Erythroblast (primary cell): ENCODE measurements around the gene NDUFV2.
"Not testable (repeated sequence)": the region's sequence is repeated elsewhere in the genome, so short reads cannot be mapped to it uniquely, and the experiment has no call there.

Experiments
- DNase-seq, 2 experiments: peaks; one replicate each; lab custom pipeline; 2025; lab: John Stamatoyannopoulos, UW
- GATA1 ChIP-seq: IDR thresholded peaks from 2 replicates; pipeline ENCODE4 v1.6.1; 2011; ENCODE audit warnings: low read depth, mild to moderate bottlenecking, control low read depth, low read length, moderate library complexity
- POLR2A ChIP-seq: IDR thresholded peaks from 2 replicates; pipeline ENCODE4 v1.6.1; 2011; ENCODE audit warnings: mild to moderate bottlenecking, low read length

Gene NDUFV2

GRCh38 chr18:9137168-9138066 lies 34.9 kb downstream of the NDUFV2 start:
- TF ChIP-seq POLR2A (no peak), GATA1 (no peak)
- DNase-seq, result peak; percentile 88 to 92

- TF ChIP-seq GATA1 (no peak), POLR2A (no peak)
- no peak for DNase-seq
Observed at GRCh38 chr18:9139400-9140039, 37.0 kb downstream of the NDUFV2 start.

- no peak for DNase-seq
- no peak for TF ChIP-seq POLR2A
- no peak for TF ChIP-seq GATA1
Observed at GRCh38 chr18:9140381-9140780, 37.9 kb downstream of the NDUFV2 start.

- TF ChIP-seq GATA1 (no peak), POLR2A (no peak)
- no peak for DNase-seq
Observed at GRCh38 chr18:9140984-9141383, 38.5 kb downstream of the NDUFV2 start.

DNA sequence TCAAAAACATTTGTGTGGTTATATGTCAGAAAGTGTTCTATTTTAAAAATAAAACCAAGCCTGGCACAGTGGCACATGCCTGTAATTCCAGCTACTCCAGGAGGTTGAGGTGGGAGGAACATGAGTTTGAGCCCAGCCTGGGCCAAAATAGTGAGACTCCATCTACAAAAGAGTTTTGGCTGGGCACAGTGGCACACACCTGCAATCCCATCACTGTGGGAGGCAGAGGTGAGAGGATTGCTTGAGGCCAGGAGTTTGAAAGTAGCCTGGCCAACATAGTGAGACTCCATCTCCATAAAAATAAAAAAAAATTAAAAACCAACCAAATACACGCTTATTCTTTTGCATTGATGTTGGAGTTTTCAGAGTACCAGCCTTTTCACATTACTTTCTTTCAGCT lies 43.7 kb downstream of the NDUFV2 start:
- no peak for DNase-seq
- no peak for TF ChIP-seq POLR2A
- no peak for TF ChIP-seq GATA1

DNA sequence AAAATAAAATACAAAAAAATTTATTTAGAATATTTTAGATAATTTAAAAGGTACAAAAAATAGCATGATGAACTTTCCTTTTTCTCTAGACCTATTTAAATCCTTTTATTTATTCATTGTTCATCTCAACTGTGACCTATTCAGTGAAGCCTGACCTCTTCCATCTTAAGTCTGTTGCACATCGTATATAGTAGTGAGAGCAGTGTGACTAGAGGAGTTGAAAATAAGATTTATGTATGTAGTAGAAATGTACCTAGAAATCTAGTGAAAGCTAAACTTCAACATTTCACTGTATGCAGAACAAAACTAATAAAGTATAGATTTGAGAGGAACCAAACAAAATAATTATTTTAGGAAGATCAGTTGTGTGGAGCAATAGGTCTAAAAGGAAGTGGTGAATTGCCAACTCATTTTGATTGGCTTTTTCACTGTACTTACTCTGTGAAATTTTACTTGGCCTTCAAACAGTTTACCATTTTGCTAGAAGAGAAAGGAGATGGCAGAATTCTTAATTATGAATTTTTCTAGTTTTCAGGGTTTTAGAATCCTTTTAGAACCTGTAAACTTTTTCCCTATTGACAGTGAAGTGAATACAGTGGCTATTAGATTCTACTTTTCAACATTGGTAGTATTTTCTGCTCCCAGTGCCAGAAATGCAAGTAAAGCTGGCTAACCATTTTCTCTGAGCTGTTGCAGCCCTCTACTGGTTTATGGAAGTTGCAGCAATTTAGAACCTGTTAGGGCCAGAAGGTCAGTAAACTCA lies 45.1 kb downstream of the NDUFV2 start:
- DNase-seq, result peak; percentile 79 to 83
- TF ChIP-seq POLR2A (no peak), GATA1 (no peak)

- TF ChIP-seq POLR2A, result no peak
- no peak for DNase-seq
Observed at GRCh38 chr18:9148203-9148552, 45.7 kb downstream of the NDUFV2 start.

DNA sequence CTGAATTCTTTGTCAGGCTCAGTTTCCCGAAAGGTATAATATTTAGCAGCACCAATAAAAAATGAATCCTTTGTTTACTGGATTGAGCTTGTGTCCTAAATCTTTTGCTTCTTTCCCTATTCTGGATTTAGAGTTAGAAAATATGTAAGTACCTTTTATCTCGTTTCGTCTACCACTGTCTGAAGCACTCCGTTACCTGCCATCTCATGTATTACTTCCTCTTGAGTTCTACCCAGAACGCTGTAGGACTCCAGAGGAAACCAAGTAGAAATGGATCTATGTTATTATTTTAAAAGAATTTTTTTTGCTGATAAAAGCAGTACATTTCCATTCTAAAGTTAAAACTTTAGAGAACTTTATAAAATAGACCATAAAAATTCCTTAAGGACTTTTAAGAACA lies 47.6 kb downstream of the NDUFV2 start:
- no peak for DNase-seq
- no peak for TF ChIP-seq GATA1
- TF ChIP-seq POLR2A, result no peak

- no peak for DNase-seq
- no peak for TF ChIP-seq POLR2A
- TF ChIP-seq GATA1, result no peak
Observed at GRCh38 chr18:9153256-9153655, 50.8 kb downstream of the NDUFV2 start.

DNA sequence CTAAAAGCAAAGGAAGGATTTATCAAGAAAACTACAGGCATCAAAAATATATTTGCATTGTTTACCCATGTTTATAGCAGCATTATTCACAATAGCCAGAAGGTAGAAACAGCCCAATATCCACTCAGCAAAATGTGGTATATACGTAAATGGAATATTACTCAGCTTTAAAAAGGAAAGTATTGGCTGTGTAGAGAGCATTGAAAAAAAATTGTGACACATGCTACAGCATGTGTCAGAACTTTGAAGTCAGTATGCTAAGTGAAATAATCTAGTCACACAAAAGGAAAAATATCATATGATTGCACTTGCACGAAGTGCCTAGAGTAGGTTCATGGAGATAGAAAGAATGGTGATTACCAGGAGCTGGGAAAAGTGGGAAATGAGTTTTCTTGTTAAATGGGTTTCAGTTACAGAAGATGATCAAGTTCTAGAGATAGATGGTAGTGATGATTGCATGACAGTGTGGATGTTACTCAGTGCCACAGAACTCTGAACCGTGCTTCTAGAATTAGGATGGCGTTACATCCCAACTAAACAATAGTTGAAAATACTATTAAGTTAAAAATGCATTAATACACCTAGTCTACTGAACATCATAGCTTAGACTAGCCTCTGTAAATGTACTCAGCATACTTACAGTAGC lies 54.2 kb downstream of the NDUFV2 start:
- no peak for DNase-seq
- no peak for TF ChIP-seq POLR2A

- TF ChIP-seq GATA1, result no peak
- no peak for TF ChIP-seq POLR2A
- DNase-seq, result no peak
Observed at GRCh38 chr18:9157806-9158205, 55.3 kb downstream of the NDUFV2 start.

- no peak for TF ChIP-seq GATA1
- no peak for DNase-seq
Observed at GRCh38 chr18:9160014-9160413, 57.5 kb downstream of the NDUFV2 start.

GRCh38 chr18:9162663-9163062 lies 60.2 kb downstream of the NDUFV2 start:
- not testable (repeated sequence) for DNase-seq

GRCh38 chr18:9164149-9164548 lies 61.6 kb downstream of the NDUFV2 start:
- not testable (repeated sequence) for DNase-seq

DNA sequence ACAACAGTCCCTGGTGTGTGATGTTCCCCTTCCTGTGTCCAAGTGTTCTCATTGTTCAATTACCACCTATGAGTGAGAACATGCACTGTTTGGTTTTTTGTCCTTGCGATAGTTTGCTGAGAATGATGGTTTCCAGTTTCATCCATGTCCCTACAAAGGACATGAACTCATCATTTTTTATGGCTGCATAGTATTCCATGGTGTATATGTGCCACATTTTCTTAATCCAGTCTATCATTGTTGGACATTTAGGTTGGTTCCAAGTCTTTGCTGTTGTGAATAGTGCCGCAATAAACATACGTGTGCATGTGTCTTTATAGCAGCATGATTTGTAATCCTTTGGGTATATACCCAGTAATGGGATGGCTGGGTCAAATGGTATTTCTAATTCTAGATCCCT lies 63.4 kb downstream of the NDUFV2 start:
- not testable (repeated sequence) for DNase-seq

- DNase-seq, result not testable (repeated sequence)
Observed at GRCh38 chr18:9169515-9169914, 67.0 kb downstream of the NDUFV2 start.

- not testable (repeated sequence) for DNase-seq
Observed at GRCh38 chr18:9171919-9172318, 69.4 kb downstream of the NDUFV2 start.
